A549 (cell line): Measurements from ENCODE around the gene ADAT1. TPM values are rescaled to one million over a fixed set of nuclear protein-coding genes. Genes with fewer than 3 reads are reported as not detected.

Experiments
- ATAC-seq, 2 experiments: fragments of 200-7000 bp in 1 of 2; fragments of >200 bp in 1 of 2; cut with Nextera tagmentation in 1 of 2; cut with Tn5 transposase in 1 of 2; 3 replicates each; pipeline versions ENCODE4 v1.8.0 to v1.9.1; 2018 to 2020; ENCODE audit warnings: mild to moderate bottlenecking in 1 of 2, moderate library complexity in 1 of 2
- CTCF ChIA-PET: fragments of 300-600 bp; sonication (Branson Sonifier 250); formaldehyde crosslinking; extraction: SDS; loops from one replicate; lab custom pipeline; 2021; ENCODE audit warnings: antibody characterized with exemption, inconsistent platforms; lab: Yijun Ruan, JAX
- POLR2A ChIA-PET: fragments of 350-600 bp; formaldehyde crosslinking; extraction: SDS; loops from one replicate; lab custom pipeline; 2021; ENCODE audit warnings: antibody characterized with exemption, inconsistent platforms; lab: Yijun Ruan, JAX
- DNase-seq, 2 experiments: peaks; one replicate each; pipeline versions ENCODE4 v3.0.0 to v3.0.0-alpha.2; 2011 to 2016; ENCODE audit warnings: low read depth in 1 of 2, low spot score in 1 of 2
- FAIRE-seq: peaks from 2 replicates; lab custom pipeline; 2011; peaks lifted over from hg19 to GRCh38; lab: Jason Lieb, UNC
- H3K27ac ChIP-seq, 2 experiments: fragments of >200 bp; sonication (Bioruptor Twin); formaldehyde crosslinking; 3 replicates each; pipeline ENCODE4 v1.5.1; 2016 to 2017
- H3K4me1 ChIP-seq: fragments of >200 bp; sonication (Bioruptor Twin); formaldehyde crosslinking; 3 replicates; pipeline ENCODE4 v1.6.1; 2016
- H3K4me2 ChIP-seq: fragments of >200 bp; sonication (Bioruptor Twin); formaldehyde crosslinking; 3 replicates; pipeline ENCODE4 v1.6.1; 2016
- H3K4me3 ChIP-seq: fragments of >200 bp; sonication (Bioruptor Twin); formaldehyde crosslinking; 3 replicates; pipeline ENCODE4 v1.5.1; 2016
- H3K9me3 ChIP-seq: fragments of >200 bp; sonication (Bioruptor Twin); formaldehyde crosslinking; 3 replicates; pipeline ENCODE4 v1.6.1; 2016
- ATOH8 ChIP-seq: fragments of 250-450 bp; sonication (Bioruptor Pico); IDR thresholded peaks from 2 replicates; pipeline ENCODE4 v1.5.0; 2020; ENCODE audit warnings: low read depth, mild to moderate bottlenecking, moderate library complexity
- CEBPB ChIP-seq, 2 experiments: fragments of >200 bp in 1 of 2; sonication (Bioruptor Twin) in 1 of 2; formaldehyde crosslinking in 1 of 2; IDR thresholded peaks; 2 replicates each; pipeline ENCODE4 v1.6.1; 2012 to 2016
- EHMT2 ChIP-seq: fragments of 200-600 bp; sonication (generic); IDR thresholded peaks from 2 replicates; pipeline ENCODE4 v1.6.1; 2016; ENCODE audit warnings: antibody characterized with exemption, low read depth, mild to moderate bottlenecking, moderate library complexity
- PHF8 ChIP-seq: fragments of 200-600 bp; sonication (generic); IDR thresholded peaks from 2 replicates; pipeline ENCODE4 v1.6.1; 2016; ENCODE audit warnings: low read depth, mild to moderate bottlenecking, antibody characterized with exemption, moderate library complexity, borderline replicate concordance
- POLR2AphosphoS2 ChIP-seq: conservative IDR thresholded peaks from 2 replicates; pipeline ENCODE4 v1.6.1; 2012; ENCODE audit warnings: low read length, improper control_type of control experiment, inconsistent platforms
- RARB ChIP-seq: fragments of 250-450 bp; sonication (Bioruptor Pico); IDR thresholded peaks from 2 replicates; pipeline ENCODE4 v1.8.0; 2021; ENCODE audit warnings: mild to moderate bottlenecking, moderate library complexity
- RCOR1 ChIP-seq: fragments of 150-350 bp; IDR thresholded peaks from 2 replicates; pipeline ENCODE4 v1.6.1; 2014; ENCODE audit warnings: antibody characterized with exemption, low read length, low read depth
- REST ChIP-seq: fragments of 200-600 bp; sonication (generic); IDR thresholded peaks from 2 replicates; pipeline ENCODE4 v1.6.1; 2016; ENCODE audit warnings: antibody characterized with exemption, mild to moderate bottlenecking, moderate library complexity
- SMC3 ChIP-seq: fragments of >200 bp; sonication (Bioruptor Twin); formaldehyde crosslinking; IDR thresholded peaks from 3 replicates; pipeline ENCODE4 v1.6.1; 2018; ENCODE audit warnings: inconsistent platforms
- SREBF2 ChIP-seq: fragments of 450-650 bp; IDR thresholded peaks from 2 replicates; pipeline ENCODE4 v1.6.1; 2014; ENCODE audit warnings: mild to moderate bottlenecking, moderate library complexity
- USF2 ChIP-seq: fragments of 450-650 bp; IDR thresholded peaks from 2 replicates; pipeline ENCODE4 v1.6.1; 2014; ENCODE audit warnings: antibody characterized with exemption
- ZFP36 ChIP-seq: fragments of 450-650 bp; IDR thresholded peaks from 2 replicates; pipeline ENCODE4 v1.6.1; 2014; ENCODE audit warnings: borderline replicate concordance; ENCODE audit not compliant: partially characterized antibody
- WGBS: methylation state at CpG from one replicate; pipeline ENCODE4 v1.1.6; 2017; ENCODE audit errors: missing lambda C conversion rate; 5-methylcytosine and 5-hydroxymethylcytosine counted together
- polyA plus RNA-seq, 4 experiments: library from polyadenylated mRNA; depleted of rRNA in 3 of 4; stranded (reverse); fragments of >200 nt; fragmentation: RNase III in 1 of 4; extraction: RNeasy Plus Mini Kit Qiagen cat#74134 plus additional on column Dnase treatment in 1 of 4; gene quantifications; 2 replicates in 3 of 4; 3 replicates in 1 of 4; pipeline ENCODE4 v1.2.3, GENCODE V29; 2011 to 2017

Gene ADAT1
- polyA plus RNA-seq, 2 of the 4 experiments (the other 2 are of a cell fraction): 45.4 to 53.5 TPM

- no peak overlapping the region for H3K27ac ChIP-seq
- no peak overlapping the region for H3K4me3 ChIP-seq
- WGBS: 94% methylated on average over 20 of the region's 20 CpGs
- ChIA-PET POLR2A (interaction anchor here (1.4 kb wide), 1 partner anchor 104 kb away, joined by 4 read pairs; no protein-coding TSS in a partner anchor), CTCF (interaction anchor here (0.9 to 1.9 kb wide), 7 partner anchors 8 to 156 kb away, joined by 3 to 9 read pairs (median 5); partner anchors contain the start of gene TMEM170A)
- no peak for DNase-seq
- no peaks in the 10 kb centered on the region for H3K9me3 ChIP-seq
- H3K4me1 ChIP-seq: peaks cover 19% of the 10 kb centered on the region
- FAIRE-seq: no peak
- ATAC-seq: no peak
- TF ChIP-seq ZFP36: no peak
- TF ChIP-seq USF2: no peak
- no peak for TF ChIP-seq PHF8
- H3K4me2 ChIP-seq: peak overlapping the region; percentile 98; the same call in 2 of the 3 replicates
These were observed 2.5 kb downstream of the ADAT1 start for GRCh38 chr16:75620326-75621169.

- 96% methylated on average over 2 of the region's 2 CpGs for WGBS
- H3K4me2 ChIP-seq: no peak overlapping the region
- DNase-seq: no peak
- ChIA-PET CTCF (interaction anchor here (1.2 to 2.3 kb wide), 6 partner anchors 28 to 154 kb away, joined by 3 to 8 read pairs (median 4); partner anchors contain the start of gene TMEM170A), POLR2A (no interaction called here)
- no peak for ATAC-seq
- H3K27ac ChIP-seq: no peak overlapping the region
- no peak overlapping the region for H3K4me3 ChIP-seq
- H3K9me3 ChIP-seq: no peaks in the 10 kb centered on the region
- H3K4me1 ChIP-seq: peaks cover 21% of the 10 kb centered on the region
- TF ChIP-seq CEBPB (IDR thresholded peaks at IDR 0.05): 0 out of 4 replicates have a peak, but pooled peaks of 1 of the 2 experiments have one; percentile 16
- no peak for TF ChIP-seq SMC3
- no peak for FAIRE-seq
These were observed 4.3 kb downstream of the ADAT1 start for GRCh38 chr16:75618780-75619179.

GRCh38 chr16:75617121-75617520 lies 6.0 kb downstream of the ADAT1 start:
- no peak for ATAC-seq
- WGBS: 93% methylated on average over 3 of the region's 3 CpGs
- ChIA-PET POLR2A (no interaction called here), CTCF (interaction anchor here (0.6 to 1.3 kb wide), 2 partner anchors 147 to 822 kb away, joined by 3 to 4 read pairs; no protein-coding TSS in a partner anchor)
- DNase-seq: no peak
- TF ChIP-seq SREBF2 (no peak), ATOH8 (CRISPR knock-in tag) (no peak), POLR2AphosphoS2 (no peak), REST (no peak), RARB (no peak), RCOR1 (no peak), ZFP36 (no peak), EHMT2 (no peak)
- peaks cover 18% of the 10 kb centered on the region for H3K4me1 ChIP-seq
- no peak overlapping the region for H3K27ac ChIP-seq
- FAIRE-seq: no peak
- H3K4me3 ChIP-seq: no peak overlapping the region
- no peaks in the 10 kb centered on the region for H3K9me3 ChIP-seq
- H3K4me2 ChIP-seq: no peak overlapping the region
